Ectodermal cell (in vitro differentiated cells): ENCODE measurements around the gene LAMP2.
"Not testable (repeated sequence)": the region's sequence is repeated elsewhere in the genome, so short reads cannot be mapped to it uniquely, and the experiment has no call there.

ENCODE experiments used
- H3K27ac ChIP-seq: 2 replicates; pipeline ENCODE4 v1.7.0; 2013; ENCODE audit warnings: mild to moderate bottlenecking, low read depth, low read length; ENCODE audit not compliant: insufficient read depth, poor library complexity, severe bottlenecking
- H3K27me3 ChIP-seq: 2 replicates; pipeline ENCODE4 v1.7.0; 2013; ENCODE audit warnings: mild to moderate bottlenecking, low read length; ENCODE audit not compliant: insufficient read depth, control insufficient read depth, poor library complexity, severe bottlenecking
- H3K36me3 ChIP-seq: one replicate; pipeline ENCODE4 v1.7.0; 2013; ENCODE audit warnings: low read length; ENCODE audit not compliant: control insufficient read depth, insufficient read depth
- H3K4me1 ChIP-seq: one replicate; pipeline ENCODE4 v1.7.0; 2013; ENCODE audit warnings: low read length; ENCODE audit not compliant: control insufficient read depth, insufficient read depth
- H3K4me3 ChIP-seq: 2 replicates; pipeline ENCODE4 v1.7.0; 2013; ENCODE audit warnings: low read depth, low read length, control low read depth; ENCODE audit not compliant: insufficient read depth
- H3K9me3 ChIP-seq: 2 replicates; pipeline ENCODE4 v1.7.0; 2013; ENCODE audit warnings: mild to moderate bottlenecking, low read length, moderate library complexity; ENCODE audit not compliant: control insufficient read depth
- WGBS, 2 experiments: methylation state at CpG; one replicate each; pipeline ENCODE4 v1.1.7; 2013; ENCODE audit warnings: missing lambda C conversion rate in 2 of 2; 5-methylcytosine and 5-hydroxymethylcytosine counted together

LAMP2 gene

DNA sequence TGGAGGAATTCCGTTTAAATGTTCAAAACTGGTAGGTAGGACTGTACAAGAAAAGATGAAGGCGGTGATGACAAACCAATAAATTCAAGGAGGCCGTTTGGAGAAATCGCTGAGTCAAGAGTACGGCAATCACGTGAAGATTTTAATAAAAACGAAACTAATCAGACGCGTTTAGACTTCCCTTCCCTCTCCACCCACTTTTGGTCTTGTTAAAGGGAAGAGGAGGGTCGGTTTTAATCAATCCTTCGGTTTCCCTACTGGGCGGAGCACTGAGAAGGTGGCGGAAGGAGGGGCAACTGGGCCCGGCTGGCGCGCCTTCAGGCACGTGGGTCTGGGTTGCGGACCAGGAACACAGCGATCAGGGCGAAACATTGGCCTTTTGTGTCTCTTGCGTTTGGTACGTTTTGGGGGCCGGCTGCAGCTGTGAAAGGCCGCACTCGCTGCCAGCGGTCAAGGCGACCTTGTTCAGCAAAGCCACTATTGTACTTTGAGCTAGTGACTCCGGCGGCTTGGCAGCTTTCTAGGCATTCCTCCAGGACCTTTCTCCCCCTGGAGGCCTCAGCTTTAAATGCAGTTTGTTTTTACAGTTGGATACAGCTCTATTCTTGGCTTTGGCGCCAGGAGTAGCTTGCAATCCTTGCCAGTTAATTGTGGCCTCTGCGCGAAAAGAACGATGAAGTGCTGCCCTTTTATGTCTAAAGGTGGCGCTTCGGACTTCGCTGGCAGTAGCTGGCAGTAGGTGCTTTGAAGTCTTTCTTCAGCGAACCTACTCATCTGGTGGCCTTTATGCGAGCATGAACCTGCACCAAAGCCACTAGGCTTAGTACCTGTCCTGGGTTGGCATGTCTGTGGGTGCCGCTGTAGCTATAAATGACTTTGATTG lies 16.8 kb upstream of the LAMP2 start:
- Histone ChIP-seq H3K9me3 (no peaks in the 10 kb centered on the region), H3K27ac (peak overlapping the region; percentile 55), H3K4me3 (peak overlapping the region; percentile 38), H3K4me1 (no peaks in the 10 kb centered on the region), H3K36me3 (no peaks in the 10 kb centered on the region), H3K27me3 (no peaks in the 10 kb centered on the region)
- 7% methylated on average over 32 to 39 of the region's 39 CpGs for WGBS, 2 experiments

DNA sequence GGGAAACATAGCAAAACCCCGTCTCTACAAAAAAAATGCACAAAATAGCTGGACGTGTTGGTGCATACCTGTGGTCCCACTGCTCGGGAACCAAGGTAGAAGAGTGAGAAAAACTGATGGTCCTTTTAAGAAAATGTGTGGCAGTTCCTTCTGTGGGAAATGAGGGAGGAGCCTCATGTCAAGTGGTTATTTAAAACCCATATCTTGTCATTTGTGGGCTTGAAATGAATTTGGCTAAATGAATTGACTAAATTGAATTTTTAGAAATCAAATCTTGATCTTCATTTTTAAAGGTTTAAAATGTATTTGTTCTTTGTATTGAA lies 16.2 kb upstream of the LAMP2 start:
- 93 to 96% methylated on average over 3 of the region's 3 CpGs for WGBS, 2 experiments
- Histone ChIP-seq H3K4me1 (no peaks in the 10 kb centered on the region), H3K27me3 (no peaks in the 10 kb centered on the region), H3K4me3 (peak overlapping the region; percentile 38), H3K9me3 (no peaks in the 10 kb centered on the region), H3K36me3 (no peaks in the 10 kb centered on the region), H3K27ac (no peak overlapping the region)

DNA sequence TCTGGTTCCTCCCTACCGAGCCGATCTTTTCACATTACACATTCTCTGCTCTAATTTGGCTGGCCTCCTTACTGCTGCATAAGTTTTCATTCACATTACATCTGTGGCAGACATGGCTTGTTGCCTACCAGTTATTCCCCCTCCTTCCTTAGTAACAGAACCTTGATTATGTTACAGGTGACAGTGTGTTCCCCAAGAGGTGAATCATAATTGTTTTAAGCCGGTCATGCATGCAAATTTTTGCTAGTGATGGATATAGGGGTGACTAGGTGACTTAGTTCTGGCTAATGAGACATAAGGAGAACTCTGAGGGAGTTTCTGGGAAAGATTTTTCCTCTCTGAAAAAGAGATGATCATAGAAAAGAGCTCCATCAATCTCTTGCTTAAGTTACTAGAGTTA lies 8.4 kb upstream of the LAMP2 start:
- Histone ChIP-seq H3K36me3 (no peaks in the 10 kb centered on the region), H3K27ac (no peak overlapping the region)
- WGBS, 2 experiments, result 87 to 95% methylated on average over 3 of the region's 3 CpGs

DNA sequence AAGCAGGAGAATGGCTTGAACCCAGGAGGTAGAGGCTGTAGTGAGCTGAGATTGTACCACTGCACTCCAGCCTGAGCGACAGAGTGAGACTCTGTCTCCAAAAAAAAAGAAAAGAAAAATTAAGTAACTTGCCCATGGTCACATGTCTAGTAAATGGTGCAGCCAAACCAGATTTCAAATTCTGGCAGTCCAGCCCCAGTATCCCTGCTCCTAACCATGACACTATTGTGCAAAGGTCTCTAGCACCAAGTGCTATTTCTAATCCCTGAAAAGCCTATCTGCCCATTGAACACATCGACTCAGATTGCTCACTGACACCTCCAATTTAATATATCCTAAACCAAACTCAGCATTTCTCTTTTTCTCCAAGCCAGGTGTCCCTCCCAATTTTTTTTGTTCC lies 7.6 kb upstream of the LAMP2 start:
- no peak overlapping the region for H3K4me3 ChIP-seq
- H3K9me3 ChIP-seq, result no peaks in the 10 kb centered on the region
- H3K27ac ChIP-seq, result no peak overlapping the region
- H3K27me3 ChIP-seq, result no peaks in the 10 kb centered on the region
- WGBS, 2 experiments, result 82 to 89% methylated on average over 2 of the region's 2 CpGs
- H3K36me3 ChIP-seq, result no peaks in the 10 kb centered on the region
- no peaks in the 10 kb centered on the region for H3K4me1 ChIP-seq

More for the DNA sequence above, 8.4 kb upstream of the LAMP2 start:
- no peaks in the 10 kb centered on the region for H3K9me3 ChIP-seq
- no peaks in the 10 kb centered on the region for H3K4me1 ChIP-seq
- H3K4me3 ChIP-seq, result no peak overlapping the region
- H3K27me3 ChIP-seq, result no peaks in the 10 kb centered on the region

DNA sequence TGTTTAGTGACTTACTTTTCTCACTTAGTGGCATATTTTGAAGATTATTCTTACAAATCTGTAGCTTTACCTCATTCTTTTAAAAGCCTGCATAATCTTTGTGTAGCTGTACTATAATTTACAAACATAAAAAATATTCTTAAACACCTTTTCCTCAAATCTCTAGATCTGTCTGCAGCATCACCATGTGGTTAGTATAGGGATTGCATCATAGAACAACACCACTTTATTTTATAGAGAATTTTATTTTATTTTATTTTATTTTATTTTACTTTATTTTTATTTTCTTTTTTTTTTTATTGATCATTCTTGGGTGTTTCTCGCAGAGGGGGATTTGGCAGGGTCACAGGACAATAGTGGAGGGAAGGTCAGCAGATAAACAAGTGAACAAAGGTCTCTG lies 6.4 kb upstream of the LAMP2 start:
- not testable (repeated sequence) for H3K36me3 ChIP-seq, H3K4me1 ChIP-seq, H3K27me3 ChIP-seq, H3K4me3 ChIP-seq, H3K27ac ChIP-seq, H3K9me3 ChIP-seq
- no CpG with 5 or more reads among the region's 1 CpG for WGBS, 2 experiments

DNA sequence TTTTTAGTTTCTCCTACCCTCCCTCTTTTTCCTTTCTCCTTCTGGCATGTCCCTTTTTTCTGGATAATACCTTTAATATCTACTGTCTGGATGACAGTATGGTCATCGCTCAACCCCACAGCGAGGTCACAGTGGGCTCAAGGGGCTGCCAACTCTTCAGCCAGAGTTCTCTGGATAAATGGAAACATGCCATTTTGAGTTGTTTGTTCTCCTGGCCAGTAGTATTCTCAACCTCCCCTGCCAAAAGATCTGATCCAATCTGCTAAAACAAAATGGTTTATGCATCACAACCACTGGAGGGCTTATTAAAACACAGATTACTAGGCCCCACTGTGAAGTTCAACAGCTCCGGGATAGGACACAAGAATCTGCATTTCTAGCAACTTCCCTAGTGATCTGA lies 5.0 kb upstream of the LAMP2 start:
- Histone ChIP-seq H3K9me3 (no peaks in the 10 kb centered on the region), H3K4me1 (no peaks in the 10 kb centered on the region), H3K27ac (no peak overlapping the region), H3K4me3 (no peak overlapping the region), H3K36me3 (no peaks in the 10 kb centered on the region), H3K27me3 (no peaks in the 10 kb centered on the region)
- WGBS, 2 experiments, result 96% methylated on average over 3 of the region's 3 CpGs

DNA sequence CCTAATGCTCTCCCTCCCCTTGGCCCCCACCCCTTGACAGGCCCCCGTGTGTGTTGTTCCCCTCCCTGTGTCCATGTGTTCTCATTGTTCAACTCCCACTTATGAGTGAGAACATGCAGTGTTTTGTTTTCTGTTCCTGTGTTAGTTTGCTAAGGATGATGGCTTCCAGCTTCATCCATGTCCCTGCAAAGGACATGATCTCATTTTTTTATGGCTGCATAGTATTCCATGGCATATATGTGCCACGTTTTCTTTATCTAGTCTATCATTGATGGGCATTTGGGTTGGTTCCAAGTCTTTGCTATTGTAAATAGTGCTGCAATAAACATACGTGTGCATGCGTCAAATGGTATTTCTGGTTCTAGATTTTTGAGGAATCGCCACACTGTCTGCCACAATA lies 561 bp upstream of the LAMP2 start:
- H3K4me1 ChIP-seq, H3K36me3 ChIP-seq, H3K4me3 ChIP-seq, H3K9me3 ChIP-seq, H3K27ac ChIP-seq, H3K27me3 ChIP-seq: not testable (repeated sequence)
- 60 to 81% methylated on average over 4 to 5 of the region's 5 CpGs for WGBS, 2 experiments

DNA sequence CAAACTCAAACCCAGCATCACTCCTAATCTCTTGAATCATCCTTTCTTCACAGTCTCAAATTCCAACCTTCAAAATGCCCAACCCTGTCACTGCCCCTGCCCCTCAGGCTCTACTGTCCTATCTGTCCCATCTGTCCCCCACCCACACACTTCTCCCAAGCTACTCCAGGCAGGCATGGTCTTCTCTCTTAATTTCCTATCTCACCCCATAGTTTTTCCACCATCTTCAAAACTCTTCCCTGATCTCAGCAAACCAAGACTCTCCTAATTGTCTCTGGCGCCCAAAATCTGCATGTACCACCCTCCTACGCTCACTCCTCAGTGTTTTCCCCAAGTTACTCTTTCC lies 644 bp downstream of the LAMP2 start:
- Histone ChIP-seq H3K27me3 (no peaks in the 10 kb centered on the region), H3K27ac (peak overlapping the region; percentile 87), H3K36me3 (no peaks in the 10 kb centered on the region), H3K9me3 (no peaks in the 10 kb centered on the region), H3K4me1 (no peaks in the 10 kb centered on the region), H3K4me3 (peak overlapping the region; percentile 70)
- 0 to 1% methylated on average over 2 of the region's 2 CpGs for WGBS, 2 experiments

DNA sequence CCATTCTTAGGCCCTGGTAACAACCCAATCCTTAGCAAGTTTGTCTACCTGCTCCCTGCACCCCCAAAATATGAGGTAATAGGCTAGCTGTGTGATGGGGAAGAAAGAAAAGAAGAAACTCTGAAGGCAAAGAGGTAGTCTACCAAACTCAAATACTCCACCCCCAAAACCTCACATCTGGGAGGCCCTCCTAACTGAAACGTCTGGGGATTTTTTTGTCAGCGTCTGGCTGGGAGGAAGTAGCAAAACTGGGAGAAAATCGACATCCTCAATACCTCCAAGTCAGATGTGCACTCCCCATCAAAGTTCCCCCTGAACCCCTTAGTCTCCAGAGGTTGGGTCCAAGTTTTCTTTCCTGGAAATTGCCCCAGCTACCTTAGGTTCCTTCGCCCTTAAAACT lies 1.0 kb downstream of the LAMP2 start:
- H3K27ac ChIP-seq, result no peak overlapping the region

DNA sequence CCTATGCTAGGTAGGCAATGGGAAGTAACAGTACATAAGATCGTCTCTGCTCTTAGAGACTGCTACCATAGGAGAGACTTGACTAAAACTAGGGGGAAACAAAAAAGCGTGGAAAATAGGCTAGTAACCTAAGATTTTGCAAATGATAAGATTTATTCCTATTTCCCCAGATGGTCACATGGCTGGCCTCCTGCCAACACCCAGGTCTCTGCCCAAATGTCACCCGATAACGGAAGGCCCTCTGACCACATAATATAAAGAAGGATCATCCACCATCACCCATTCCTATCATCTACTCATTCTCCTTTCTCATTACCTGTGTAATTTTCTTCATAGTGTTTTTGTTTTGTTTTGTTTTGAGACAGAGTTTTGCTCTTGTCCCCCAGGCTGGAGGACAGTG lies 4.7 kb downstream of the LAMP2 start:
- Histone ChIP-seq H3K27ac (no peak overlapping the region), H3K9me3 (no peaks in the 10 kb centered on the region), H3K27me3 (no peaks in the 10 kb centered on the region), H3K4me3 (no peak overlapping the region), H3K36me3 (no peaks in the 10 kb centered on the region), H3K4me1 (no peaks in the 10 kb centered on the region)
- WGBS, 2 experiments, result 94 to 98% methylated on average over 4 of the region's 4 CpGs

More for the DNA sequence above, 1.0 kb downstream of the LAMP2 start:
- H3K4me1 ChIP-seq, result no peaks in the 10 kb centered on the region
- no peaks in the 10 kb centered on the region for H3K36me3 ChIP-seq
- peak overlapping the region; percentile 70 for H3K4me3 ChIP-seq
- H3K9me3 ChIP-seq, result no peaks in the 10 kb centered on the region
- H3K27me3 ChIP-seq, result no peaks in the 10 kb centered on the region
- 35 to 41% methylated on average over 2 to 4 of the region's 4 CpGs for WGBS, 2 experiments

DNA sequence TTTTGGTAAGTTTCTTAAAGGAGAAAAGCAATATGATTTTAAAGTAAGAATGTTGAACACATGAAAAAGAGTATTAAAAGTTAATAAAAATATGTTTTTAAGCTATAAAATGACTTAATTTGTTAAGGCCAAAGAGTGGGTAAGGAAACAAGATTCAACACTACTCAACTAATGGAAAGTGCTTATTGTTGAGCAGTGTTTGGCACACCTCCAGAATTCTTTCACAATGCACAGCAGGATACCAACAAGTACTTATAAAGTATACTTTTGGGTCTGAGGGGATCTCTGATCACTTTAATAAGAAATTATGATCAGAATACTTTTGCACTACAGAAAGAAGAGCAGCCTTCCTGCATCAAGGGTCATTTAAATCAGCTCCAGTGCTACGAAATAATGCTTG lies 5.9 kb downstream of the LAMP2 start:
- Histone ChIP-seq H3K9me3 (no peaks in the 10 kb centered on the region), H3K4me1 (no peaks in the 10 kb centered on the region), H3K27me3 (no peaks in the 10 kb centered on the region), H3K36me3 (no peaks in the 10 kb centered on the region), H3K27ac (no peak overlapping the region), H3K4me3 (no peak overlapping the region)
- WGBS, 2 experiments, result 100% methylated on average over 1 of the region's 1 CpG; no CpG with 5 or more reads in 1 of the 2 experiments
